GM19372 (cell line): ENCODE results near the gene CEBPB.

ENCODE experiments used
- ATAC-seq: cut with Tn5 transposase; IDR thresholded peaks from one replicate; pipeline ENCODE4 v1.9.1; 2021; ENCODE audit warnings: mild to moderate bottlenecking, low read depth, moderate library complexity; ENCODE audit not compliant: unreplicated experiment

CEBPB gene

GRCh38 chr20:50223039-50224005 lies 32.7 kb downstream of the CEBPB start:
- no peak for ATAC-seq

DNA sequence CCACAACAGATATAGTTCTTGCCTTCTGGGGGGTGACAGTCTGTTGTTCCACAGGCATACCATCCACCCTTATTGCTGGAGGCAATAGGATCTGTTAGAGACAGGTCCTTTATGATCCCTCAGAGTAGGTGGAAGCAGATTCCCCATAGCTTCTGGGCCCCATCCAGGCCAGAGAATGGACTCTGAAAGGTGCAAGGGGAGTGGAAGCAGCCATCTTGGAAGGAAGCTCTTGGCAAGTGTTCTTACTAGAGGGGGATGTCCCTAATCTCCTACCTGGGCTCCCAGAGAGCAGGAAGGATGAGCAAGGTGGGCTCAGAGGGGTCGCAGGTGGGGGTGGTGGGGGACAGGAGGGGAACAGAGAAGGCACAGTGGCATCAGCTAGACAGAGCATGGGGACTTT lies 33.4 kb downstream of the CEBPB start:
- no peak for ATAC-seq

- no peak for ATAC-seq
These were observed 34.1 kb downstream of the CEBPB start for GRCh38 chr20:50224531-50225255.

- no peak for ATAC-seq
These were observed 35.7 kb downstream of the CEBPB start for GRCh38 chr20:50226093-50226974.

- no peak for ATAC-seq
These were observed 36.9 kb downstream of the CEBPB start for GRCh38 chr20:50227506-50227905.

DNA sequence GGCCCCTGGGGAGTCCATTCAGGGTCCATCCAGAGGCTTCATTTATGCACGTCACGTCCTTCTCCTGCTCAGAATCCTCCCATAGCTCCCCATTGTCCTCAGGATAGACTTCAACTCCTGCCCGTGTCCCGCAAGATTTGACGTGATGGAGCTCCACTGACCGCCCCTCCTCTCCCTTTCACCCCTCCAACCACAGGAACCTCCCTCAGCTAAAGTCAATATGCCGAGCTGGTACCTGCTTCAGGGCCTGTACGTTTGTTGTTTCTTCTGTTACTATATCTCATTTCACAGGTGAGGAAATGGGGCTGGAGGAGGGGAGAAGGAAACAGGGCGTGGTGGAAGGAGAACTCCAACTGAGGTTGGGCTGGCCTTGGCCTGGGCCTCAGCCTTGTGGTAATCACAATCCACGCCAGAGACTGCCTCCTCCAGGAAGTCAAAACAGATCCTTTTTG lies 38.6 kb downstream of the CEBPB start:
- no peak for ATAC-seq

DNA sequence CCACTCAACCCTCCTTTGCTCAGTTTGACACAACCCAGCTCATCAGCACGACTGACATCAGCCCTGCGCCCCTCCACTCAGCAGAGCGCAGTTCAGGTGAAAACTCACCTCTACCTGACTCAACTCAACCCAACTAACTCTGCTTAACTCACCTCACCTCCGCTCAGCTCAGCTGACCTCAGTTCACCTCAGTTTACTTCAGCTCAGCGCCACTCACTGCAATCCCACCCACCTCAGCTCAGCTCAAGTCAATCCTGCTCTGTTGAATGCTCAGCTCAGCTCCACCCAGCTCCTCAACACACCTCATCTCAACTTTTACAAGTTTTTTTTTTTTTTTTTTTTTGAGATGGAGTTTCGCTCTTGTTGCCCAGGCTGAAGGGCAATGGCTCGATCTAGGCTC lies 39.6 kb downstream of the CEBPB start:
- ATAC-seq, result no peak

GRCh38 chr20:50230871-50231560 lies 40.4 kb downstream of the CEBPB start:
- no peak for ATAC-seq

GRCh38 chr20:50231854-50232253 lies 41.2 kb downstream of the CEBPB start:
- no peak for ATAC-seq

GRCh38 chr20:50232651-50233324 lies 42.2 kb downstream of the CEBPB start:
- no peak for ATAC-seq

DNA sequence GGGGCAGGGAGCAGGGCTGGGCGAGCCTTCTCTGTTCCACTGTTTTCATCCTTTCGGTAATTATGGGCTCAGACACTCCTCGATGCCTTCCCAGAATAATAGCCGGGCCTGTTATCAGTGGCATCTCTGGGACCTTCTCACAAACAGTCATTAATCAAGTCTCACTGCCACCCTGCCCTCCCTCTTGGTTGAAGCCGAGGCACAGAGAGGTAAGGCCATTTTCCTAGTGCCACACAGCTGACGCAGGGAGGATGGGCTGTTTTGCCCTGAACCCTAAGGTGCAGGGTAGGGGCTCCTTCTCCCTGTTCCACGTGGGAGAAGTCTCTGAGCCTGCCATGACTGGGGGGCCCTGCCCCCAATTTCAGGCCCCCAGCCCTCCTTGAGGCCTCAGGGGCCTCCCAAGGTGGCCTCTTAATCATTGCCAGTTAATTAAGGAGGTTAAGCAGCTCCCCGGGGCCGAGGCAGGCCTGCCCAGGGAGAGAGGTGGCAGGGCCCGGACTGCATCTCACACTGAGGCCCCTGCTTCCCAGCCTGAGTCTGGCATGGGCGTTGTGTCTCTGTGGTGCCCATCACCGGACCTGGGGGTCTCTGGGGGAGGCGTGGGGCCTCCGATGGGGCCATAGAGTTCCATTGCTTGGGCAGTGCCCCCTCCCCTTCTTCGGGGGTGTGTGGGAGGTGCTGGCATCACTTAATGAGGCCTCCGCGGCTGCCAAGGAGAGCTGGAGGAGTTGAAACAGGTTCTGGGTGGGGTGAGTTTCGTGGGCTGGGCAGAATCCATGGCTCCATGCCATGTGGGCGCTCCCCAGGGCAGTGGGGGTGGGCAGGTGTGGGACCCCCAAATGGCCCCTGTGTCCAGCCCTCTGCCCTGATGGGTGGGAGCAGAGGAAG lies 42.9 kb downstream of the CEBPB start:
- ATAC-seq, result no peak

DNA sequence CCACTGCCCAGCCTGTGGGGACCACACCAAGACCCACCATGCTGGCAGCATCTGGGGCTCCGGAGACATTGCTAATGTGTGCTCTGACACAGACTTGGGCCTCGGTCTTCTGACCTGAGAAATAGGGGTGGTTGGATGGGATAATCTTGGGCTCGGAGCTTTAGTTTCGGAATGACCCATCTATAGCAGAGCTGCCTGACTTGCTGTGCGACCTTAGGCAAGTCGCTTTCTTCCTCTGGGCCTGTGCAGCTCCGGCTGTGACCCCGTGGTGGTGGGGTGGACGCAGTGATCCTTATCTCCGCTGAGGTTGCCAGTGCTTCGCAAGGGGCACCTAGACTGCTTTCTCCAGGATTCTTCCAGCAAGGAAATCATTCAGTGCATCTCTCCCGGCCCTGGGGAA lies 43.7 kb downstream of the CEBPB start:
- ATAC-seq, result no peak

- ATAC-seq, result no peak
These were observed 46.7 kb downstream of the CEBPB start for GRCh38 chr20:50237349-50237748.

DNA sequence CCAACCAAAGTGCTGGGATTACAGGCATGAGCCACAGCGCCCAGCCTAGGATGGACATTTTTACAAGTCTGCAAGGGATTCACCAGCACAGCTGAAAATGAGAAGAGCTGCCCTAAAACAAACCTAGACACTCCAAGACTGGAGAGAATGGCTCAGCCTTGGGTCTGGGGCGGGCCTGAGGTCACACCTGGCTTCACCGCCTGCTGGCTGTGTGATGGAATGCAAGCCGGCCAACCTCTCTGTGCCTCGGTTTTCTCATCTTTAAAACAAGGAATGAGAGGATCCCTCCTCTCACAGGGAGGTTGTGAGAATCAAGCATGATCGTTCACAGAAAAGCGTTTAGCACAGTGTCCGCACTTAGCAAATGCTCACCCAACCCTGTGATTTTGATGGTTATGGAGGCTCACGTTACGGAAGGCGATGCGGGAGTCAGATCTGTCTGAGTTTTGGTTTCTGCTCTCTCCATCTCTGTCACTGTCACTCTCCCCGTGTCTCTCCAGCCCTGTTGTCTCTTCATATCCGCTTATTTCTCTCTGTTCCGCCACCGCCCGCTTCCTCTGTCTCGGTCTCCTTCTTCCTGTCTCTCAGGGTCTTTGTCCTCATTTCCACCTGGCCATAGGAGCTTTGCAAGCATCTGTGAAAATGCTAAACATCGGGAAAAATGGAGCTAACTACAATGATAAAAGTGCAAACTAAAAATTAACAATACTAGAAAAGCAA lies 47.6 kb downstream of the CEBPB start:
- ATAC-seq, result no peak

DNA sequence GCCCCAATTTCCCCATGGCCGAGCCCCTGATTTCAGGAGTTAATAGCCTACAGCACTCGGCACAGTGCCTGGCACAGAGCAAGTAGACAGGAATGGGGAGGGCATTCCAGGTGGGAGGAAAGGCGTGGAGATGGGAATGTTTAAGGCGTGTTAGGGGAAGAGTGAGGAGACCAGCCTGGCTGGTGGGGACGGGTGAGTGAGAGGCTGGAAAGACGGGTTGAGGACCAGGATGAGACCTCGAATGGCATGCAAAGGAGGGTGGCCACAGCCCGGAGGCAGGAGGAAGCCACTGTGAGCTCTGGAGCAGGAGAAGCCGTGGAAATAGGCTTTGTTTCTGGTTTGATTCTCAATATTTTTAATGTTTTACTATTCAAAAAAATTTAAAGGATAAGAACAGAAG lies 49.5 kb downstream of the CEBPB start:
- no peak for ATAC-seq

- no peak for ATAC-seq
These were observed 51.5 kb downstream of the CEBPB start for GRCh38 chr20:50242178-50242514.
